Fibroblast of the aortic adventitia (primary cell): ENCODE results near the gene PCSK9. TPM values are rescaled to one million over a fixed set of nuclear protein-coding genes. Genes with fewer than 3 reads are reported as not detected.
A peak's percentile ranks its signal among the peaks of the same experiment; 100 is the strongest.

Experiments
- DNase-seq: peaks from one replicate; pipeline ENCODE4 v3.0.0-alpha.2; 2010; ENCODE audit warnings: low read depth
- H3K4me3 ChIP-seq: 2 replicates; pipeline ENCODE4 v1.5.1; 2011; ENCODE audit warnings: low read depth, mild to moderate bottlenecking, control low read depth, low read length, moderate library complexity
- total RNA-seq: library from RNA; depleted of rRNA; stranded (reverse); fragments of >200 nt; gene quantifications from 2 replicates; pipeline ENCODE4 v1.2.3, GENCODE V29; 2012; ENCODE audit warnings: low replicate concordance
- TF ChIP-seq, protein P1 (sequence below): IDR thresholded peaks from 2 replicates; pipeline ENCODE4 v1.5.1; 2011; ENCODE audit warnings: mild to moderate bottlenecking, low read length, control low read depth, inconsistent platforms; ENCODE audit not compliant: insufficient read depth

PCSK9 gene
- total RNA-seq, 1 donor, result 1.1 TPM

- H3K4me3 ChIP-seq, result no peak overlapping the region
- TF ChIP-seq, protein P1, sequence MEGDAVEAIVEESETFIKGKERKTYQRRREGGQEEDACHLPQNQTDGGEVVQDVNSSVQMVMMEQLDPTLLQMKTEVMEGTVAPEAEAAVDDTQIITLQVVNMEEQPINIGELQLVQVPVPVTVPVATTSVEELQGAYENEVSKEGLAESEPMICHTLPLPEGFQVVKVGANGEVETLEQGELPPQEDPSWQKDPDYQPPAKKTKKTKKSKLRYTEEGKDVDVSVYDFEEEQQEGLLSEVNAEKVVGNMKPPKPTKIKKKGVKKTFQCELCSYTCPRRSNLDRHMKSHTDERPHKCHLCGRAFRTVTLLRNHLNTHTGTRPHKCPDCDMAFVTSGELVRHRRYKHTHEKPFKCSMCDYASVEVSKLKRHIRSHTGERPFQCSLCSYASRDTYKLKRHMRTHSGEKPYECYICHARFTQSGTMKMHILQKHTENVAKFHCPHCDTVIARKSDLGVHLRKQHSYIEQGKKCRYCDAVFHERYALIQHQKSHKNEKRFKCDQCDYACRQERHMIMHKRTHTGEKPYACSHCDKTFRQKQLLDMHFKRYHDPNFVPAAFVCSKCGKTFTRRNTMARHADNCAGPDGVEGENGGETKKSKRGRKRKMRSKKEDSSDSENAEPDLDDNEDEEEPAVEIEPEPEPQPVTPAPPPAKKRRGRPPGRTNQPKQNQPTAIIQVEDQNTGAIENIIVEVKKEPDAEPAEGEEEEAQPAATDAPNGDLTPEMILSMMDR, result no peak
- DNase-seq, result peak; percentile 47
Observed at GRCh38 chr1:55007625-55008024, 31.7 kb upstream of the PCSK9 start.

DNA sequence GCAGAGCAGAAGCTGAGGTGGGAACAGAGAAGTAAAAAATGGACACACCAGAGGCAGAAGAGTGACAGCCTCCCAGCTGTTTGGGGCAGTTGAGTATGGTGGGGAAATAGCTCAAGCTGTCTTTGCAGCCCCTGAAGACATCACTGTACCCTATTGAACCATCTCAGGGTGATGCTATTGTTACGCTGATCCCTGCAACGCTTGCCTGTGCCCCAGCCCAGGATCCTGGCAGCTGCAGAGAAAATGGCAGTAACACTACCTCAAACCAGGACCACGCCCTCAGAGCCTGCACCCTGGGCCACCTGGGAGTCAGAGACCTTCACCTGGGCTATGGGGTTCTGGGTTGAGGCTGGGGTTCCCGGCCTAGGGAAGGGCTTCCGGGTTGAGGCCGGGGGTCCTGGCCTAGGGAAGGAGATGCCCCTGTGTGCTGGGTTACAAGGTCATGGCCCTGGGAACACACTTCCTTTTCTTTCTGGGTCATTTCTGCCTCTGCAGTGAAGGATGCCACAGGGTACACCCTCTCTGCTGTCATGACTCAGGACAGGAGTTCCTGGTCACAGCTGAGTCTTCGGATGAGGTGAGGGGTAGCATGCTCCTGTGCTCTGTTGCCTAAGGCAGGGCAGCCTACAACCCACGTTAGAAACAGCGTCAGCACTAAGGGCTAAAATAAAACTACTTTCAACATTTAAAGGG lies 29.0 kb upstream of the PCSK9 start:
- TF ChIP-seq, protein P1, result no peak
- DNase-seq, result no peak
- H3K4me3 ChIP-seq, result no peak overlapping the region

GRCh38 chr1:55010887-55011217 lies 28.5 kb upstream of the PCSK9 start:
- DNase-seq, result no peak
- TF ChIP-seq, protein P1, result no peak
- H3K4me3 ChIP-seq, result no peak overlapping the region

DNA sequence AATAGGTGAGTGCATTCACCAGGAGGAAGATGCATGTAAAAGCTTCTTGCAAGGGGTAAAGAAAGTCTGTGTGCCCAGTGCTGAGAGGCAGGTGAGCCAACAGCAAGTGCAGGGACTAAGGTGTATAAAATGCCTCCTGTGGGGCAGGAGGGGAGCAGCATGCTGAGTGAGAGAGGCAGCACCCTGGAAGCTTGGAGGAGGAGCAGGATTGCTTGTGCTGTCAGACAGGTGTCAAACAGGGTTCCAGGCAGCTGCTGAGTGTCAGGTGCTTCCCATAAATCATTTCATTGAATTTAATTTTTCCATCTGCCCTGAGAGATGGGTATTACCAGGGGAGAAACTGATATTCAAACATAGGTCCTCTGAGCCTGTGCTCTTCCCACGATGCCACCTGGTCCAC lies 26.7 kb upstream of the PCSK9 start:
- DNase-seq, result no peak

DNA sequence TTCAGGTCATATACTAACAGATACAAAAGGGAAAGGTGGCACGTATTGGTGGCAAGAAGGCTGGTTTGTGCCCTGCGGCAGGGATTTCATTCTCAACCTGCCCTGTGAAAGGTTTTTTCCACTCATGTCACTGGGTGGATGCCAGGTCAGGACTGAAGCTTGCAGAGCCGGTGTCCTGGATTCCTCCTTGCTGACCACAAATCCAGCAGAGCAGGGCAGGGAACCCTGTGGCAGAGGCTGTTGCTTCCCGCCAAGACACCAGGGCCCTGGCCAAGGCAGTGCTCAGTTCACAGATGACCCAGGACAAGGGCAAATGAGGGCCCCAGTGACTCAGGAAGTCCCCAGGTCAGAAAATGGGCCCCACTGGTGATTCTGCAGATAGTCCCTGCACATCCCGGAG lies 24.2 kb upstream of the PCSK9 start:
- no peak for DNase-seq
- TF ChIP-seq, protein P1, result no peak
- no peak overlapping the region for H3K4me3 ChIP-seq

More for the DNA sequence above, 26.7 kb upstream of the PCSK9 start:
- TF ChIP-seq, protein P1, result no peak
- H3K4me3 ChIP-seq, result no peak overlapping the region

DNA sequence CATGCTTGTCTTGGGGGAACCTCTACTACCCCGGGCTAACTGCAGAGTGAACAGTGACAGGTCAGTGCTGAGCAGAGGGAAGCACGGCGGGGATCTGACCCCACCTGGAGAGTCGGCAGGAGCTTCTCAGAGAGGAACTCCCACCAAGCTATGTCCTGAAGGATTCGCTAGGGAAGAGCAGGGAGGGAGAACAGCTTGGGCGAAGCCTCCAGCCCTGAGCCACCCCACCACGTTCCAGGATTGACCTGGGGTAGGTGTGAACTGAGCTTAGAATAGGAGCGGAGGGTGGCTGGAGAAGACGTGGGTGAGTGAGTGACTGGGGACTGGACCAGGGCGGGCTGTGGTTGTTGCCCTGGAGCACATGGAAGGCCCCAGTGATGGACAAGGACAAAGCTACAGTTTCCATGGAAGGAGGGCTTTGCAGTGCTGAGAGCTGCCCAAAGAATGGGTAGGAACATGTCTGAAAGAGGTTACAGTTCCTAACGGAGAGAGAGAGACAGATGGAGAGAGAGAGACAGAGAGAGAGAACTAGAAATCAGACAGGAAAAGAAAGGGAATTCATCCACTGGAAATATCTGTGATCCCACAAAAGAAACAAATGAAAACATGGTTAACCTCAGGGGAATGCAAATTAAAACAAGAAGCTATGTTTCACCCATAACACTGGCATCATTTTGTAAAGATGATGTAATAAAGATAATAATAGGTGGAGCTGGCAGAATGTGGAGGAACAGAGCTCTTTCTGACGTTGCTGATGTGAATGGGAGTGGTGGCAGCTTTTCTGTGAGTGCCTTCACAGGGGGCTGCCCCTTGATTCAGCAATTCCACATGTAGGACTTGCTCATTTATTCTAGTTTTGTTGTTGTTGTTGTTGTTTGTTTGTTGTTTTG lies 23.4 kb upstream of the PCSK9 start:
- no peak for DNase-seq
- H3K4me3 ChIP-seq, result no peak overlapping the region
- TF ChIP-seq, protein P1, result no peak
